ENCODE measurements around the gene CCNL2.
"Not testable (repeated sequence)": the region's sequence is repeated elsewhere in the genome, so short reads cannot be mapped to it uniquely, and the experiment has no call there.

Gene CCNL2

DNA sequence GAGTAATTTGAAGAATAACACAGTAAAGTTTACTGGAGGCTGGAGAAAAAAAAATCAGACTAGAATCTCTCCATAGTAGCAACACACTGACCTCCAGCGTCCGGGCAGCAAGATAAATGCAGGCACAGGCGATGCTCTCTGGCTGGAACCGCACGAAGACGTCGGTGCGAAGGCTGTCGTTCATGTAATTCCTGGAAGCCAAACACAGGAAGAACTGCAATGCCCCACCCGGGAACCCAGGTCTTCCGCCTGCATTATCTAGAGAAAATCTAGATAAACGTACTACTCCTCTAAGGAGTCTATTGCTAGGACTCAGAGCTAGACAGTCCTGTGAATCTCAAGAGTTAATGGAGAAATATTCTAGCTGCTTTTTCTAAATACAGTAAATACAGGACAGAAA is 8.5 kb downstream of the CCNL2 start:
- no peak overlapping the region for H3K4me3 ChIP-seq (replicated peaks; ENCODE audit: low read depth, low read length)
- DNase-seq (ENCODE audit: low read depth), result no peak
- TF ChIP-seq, protein P1, sequence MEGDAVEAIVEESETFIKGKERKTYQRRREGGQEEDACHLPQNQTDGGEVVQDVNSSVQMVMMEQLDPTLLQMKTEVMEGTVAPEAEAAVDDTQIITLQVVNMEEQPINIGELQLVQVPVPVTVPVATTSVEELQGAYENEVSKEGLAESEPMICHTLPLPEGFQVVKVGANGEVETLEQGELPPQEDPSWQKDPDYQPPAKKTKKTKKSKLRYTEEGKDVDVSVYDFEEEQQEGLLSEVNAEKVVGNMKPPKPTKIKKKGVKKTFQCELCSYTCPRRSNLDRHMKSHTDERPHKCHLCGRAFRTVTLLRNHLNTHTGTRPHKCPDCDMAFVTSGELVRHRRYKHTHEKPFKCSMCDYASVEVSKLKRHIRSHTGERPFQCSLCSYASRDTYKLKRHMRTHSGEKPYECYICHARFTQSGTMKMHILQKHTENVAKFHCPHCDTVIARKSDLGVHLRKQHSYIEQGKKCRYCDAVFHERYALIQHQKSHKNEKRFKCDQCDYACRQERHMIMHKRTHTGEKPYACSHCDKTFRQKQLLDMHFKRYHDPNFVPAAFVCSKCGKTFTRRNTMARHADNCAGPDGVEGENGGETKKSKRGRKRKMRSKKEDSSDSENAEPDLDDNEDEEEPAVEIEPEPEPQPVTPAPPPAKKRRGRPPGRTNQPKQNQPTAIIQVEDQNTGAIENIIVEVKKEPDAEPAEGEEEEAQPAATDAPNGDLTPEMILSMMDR (IDR thresholded peaks at IDR 0.05; ENCODE audit: low read length, missing control alignments), result no peak

DNA sequence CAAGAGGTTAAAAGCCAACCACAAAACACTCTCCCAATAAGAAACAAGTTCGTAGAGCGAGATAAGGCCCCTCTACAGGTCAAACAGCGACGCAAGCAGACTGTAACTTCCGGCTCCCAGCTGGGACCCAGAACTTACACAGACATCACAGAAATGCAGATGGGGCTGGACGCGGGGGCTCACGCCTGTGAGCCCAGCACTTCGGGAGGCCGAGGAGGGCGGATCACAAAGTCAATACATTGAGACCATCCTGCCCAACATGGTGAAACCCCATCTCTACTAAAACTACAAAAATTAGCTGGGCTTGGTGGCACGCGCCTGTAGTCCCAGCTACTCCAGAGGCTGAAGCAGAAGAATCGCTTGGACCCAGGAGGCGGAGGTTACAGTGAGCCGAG is 11.1 kb downstream of the CCNL2 start:
- TF ChIP-seq, protein P1 (IDR thresholded peaks at IDR 0.05; ENCODE audit: low read length, missing control alignments), result no peak
- H3K4me3 ChIP-seq (replicated peaks; ENCODE audit: low read depth, low read length), result no peak overlapping the region
- DNase-seq (ENCODE audit: low read depth), result no peak

DNA sequence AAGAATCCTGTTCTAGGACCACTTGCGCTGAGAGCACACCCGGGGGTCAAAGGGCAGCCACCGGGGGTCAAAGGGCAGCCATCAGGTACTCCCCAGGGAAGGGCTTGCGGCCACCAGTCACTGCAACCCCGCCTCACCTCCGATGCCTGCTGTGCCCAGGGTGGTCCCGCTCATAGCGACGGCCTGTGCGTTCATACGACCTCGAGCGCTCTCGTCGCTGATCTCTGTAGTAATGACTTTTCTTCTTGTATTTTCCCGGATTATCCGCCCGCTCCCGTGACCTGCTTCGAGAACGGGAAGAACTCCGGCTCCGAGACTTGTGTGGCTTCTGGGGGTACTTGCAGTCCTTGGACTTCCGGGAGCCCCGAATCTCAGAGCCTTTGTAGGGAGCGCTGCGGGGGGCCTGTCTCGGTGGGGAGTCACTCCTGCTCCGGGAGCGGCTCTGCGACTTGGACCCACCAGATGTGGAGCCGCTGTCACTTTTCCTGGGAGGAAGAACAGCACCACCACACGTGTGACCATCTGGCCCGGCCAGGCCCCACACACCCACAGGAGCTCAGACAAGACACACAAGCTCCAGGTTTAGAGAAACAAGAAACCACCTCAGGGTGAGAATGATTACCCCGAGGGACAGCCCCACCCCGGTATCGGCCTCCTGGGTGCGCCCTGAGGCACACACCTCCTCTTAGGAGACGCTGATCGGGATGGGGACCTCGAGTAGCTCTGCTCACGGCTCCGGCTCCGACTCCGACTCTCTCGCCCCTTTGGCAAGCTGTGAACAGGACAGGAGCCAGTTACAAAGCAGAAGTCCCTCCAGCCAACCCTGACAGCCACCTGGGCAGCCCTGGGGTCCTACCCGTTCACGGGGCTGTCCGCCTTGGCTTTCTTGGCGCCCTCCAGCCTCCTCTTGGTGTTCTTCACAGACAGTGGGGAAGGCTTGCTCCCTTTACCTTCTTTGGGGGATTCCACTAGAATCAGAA is 11.7 kb downstream of the CCNL2 start:
- no peak overlapping the region for H3K4me3 ChIP-seq (replicated peaks; ENCODE audit: low read depth, low read length)
- TF ChIP-seq, protein P1 (IDR thresholded peaks at IDR 0.05; ENCODE audit: low read length, missing control alignments), result no peak
- no peak for DNase-seq (ENCODE audit: low read depth)

DNA sequence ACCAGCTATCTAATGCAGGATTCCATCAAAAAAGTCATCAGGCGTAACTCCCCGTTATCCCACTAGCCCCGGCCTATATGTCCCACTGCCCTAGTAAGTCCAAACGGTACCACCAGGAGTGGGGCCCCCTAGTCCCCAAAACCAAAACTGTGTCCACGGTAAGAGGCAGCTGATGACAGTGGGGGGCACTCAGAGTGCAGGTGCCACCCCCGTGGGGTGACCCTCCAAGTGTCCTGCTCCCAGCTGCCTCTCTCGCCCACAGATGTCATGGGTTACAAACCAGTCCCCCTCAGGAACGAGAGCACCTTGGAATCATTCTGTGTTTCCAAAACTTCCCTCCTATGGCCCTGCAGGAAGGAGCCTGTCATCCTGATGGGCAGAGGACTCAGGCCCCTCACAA is 13.2 kb downstream of the CCNL2 start:
- TF ChIP-seq, protein P1 (IDR thresholded peaks at IDR 0.05; ENCODE audit: low read length, missing control alignments), result no peak
- no peak for DNase-seq (ENCODE audit: low read depth)
- H3K4me3 ChIP-seq (replicated peaks; ENCODE audit: low read depth, low read length), result no peak overlapping the region

DNA sequence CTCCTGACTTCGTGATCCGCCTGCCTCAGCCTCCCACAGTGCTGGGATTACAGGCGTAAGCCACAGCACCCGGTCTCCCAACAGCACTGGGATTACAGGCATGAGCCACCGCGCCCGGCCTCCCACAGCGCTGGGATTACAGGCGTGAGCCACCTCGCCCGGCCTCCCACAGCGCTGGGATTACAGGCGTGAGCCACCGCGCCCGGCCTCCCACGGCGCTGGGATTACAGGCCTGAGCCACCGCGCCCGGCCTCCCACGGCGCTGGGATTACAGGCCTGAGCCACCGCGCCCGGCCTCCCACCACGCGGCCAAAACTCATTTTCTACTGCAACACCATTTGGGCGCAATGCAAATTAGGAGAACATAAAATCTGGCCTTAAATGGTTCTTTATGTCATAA is 13.8 kb downstream of the CCNL2 start:
- not testable (repeated sequence) for H3K4me3 ChIP-seq (replicated peaks; ENCODE audit: low read depth, low read length); DNase-seq (ENCODE audit: low read depth)

DNA sequence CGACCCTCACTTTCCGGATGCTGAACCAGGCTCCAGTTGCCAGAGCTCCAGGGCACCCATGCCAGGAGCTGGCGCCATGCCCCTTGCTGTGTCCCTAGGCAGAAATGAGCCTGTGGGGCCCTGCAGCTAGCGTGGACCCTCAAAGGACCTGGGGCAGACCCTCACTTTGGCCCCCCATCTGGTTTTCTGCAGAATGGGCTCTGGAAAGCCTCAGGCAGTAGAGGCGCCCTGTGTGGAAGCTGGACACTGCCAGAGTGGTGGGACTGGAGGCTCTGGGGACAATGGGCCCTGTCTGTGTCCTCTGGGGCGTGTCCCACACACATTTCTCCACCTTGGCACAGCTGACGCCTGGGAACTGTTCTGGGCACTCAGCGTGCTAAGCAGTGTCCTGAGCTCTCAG is 17.8 kb downstream of the CCNL2 start:
- TF ChIP-seq, protein P1 (IDR thresholded peaks at IDR 0.05; ENCODE audit: low read length, missing control alignments), result no peak
- no peak overlapping the region for H3K4me3 ChIP-seq (replicated peaks; ENCODE audit: low read depth, low read length)

DNA sequence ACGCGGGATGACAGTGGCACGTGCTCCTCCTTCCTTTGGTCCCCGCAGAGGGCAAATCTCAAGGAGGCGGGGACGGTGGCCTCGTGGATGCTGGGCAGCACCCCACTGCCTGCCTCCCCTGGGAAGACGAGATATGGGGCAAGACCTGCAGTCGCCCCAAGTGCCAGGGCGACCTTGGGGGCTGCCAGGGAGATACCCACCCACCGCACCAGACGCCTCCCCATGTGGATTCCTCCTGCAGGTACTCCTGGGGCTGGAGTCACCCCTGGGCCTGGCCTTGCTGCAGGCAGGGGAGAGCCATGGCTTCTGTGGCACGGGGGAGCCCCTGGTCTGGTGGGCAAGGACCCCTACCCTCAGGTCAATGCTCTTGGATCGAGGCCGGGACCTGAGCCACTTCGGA is 18.3 kb downstream of the CCNL2 start:
- DNase-seq (ENCODE audit: low read depth), result no peak
- TF ChIP-seq, protein P1 (IDR thresholded peaks at IDR 0.05; ENCODE audit: low read length, missing control alignments), result no peak
- H3K4me3 ChIP-seq (replicated peaks; ENCODE audit: low read depth, low read length), result no peak overlapping the region

More for the DNA sequence above, 17.8 kb downstream of the CCNL2 start:
- DNase-seq (ENCODE audit: low read depth), result no peak

All from fibroblast of pulmonary artery (primary cell).